B cell (primary cell): ENCODE results near the gene OR5W2.

Experiments
- CTCF ChIP-seq: fragments of 200-600 bp; IDR thresholded peaks from one replicate; pipeline ENCODE4 v1.8.0; 2022; ENCODE audit warnings: antibody characterized with exemption, mild to moderate bottlenecking
- EZH2 ChIP-seq: IDR thresholded peaks from 2 replicates; pipeline ENCODE4 v1.6.1; 2012; ENCODE audit warnings: borderline replicate concordance, low read depth, mild to moderate bottlenecking, moderate library complexity, low read length; ENCODE audit not compliant: insufficient read depth, poor library complexity, severe bottlenecking

- TF ChIP-seq CTCF (no peak), EZH2 (no peak)
These were observed 12.1 kb downstream of the OR5W2 start for GRCh38 chr11:55902308-55902707.
